OCI-LY7 (cell line): ENCODE results near the gene PAK5.

Source experiments
- EZH2phosphoT487 ChIP-seq: fragments of 200-600 bp; sonication (generic); IDR thresholded peaks from 2 replicates; pipeline ENCODE4 v1.6.1; 2018; ENCODE audit warnings: low read depth, borderline replicate concordance, mild to moderate bottlenecking, mixed run types, antibody characterized with exemption, low read length, moderate library complexity, mixed read lengths
- TF ChIP-seq, protein P1 (sequence below): fragments of 200-600 bp; sonication (generic); conservative IDR thresholded peaks from 2 replicates; pipeline ENCODE4 v1.5.1; 2014; ENCODE audit warnings: mild to moderate bottlenecking, antibody characterized with exemption, low read length, moderate library complexity, mixed read lengths

DNA sequence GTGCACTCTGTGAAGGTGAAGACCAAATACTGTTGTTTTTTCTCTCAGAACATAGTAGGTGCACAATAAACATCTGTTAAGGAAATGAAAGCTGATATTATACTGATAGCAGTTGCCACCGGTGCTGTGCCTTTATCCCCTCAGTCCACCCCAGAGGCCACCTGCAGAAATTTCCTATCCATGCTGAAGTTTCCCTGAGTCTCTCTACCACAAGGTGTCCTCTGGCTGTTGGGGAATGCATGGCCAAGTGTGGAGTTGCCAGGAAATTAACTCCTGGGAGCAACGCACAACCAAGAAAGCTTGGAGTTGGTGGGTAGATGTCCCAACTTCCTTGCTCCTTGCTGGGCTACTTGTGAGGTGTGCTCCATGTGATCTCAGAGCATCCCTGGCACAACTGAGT is 210.3 kb downstream of the PAK5 start:
- TF ChIP-seq EZH2phosphoT487 = no peak
- TF ChIP-seq, protein P1, sequence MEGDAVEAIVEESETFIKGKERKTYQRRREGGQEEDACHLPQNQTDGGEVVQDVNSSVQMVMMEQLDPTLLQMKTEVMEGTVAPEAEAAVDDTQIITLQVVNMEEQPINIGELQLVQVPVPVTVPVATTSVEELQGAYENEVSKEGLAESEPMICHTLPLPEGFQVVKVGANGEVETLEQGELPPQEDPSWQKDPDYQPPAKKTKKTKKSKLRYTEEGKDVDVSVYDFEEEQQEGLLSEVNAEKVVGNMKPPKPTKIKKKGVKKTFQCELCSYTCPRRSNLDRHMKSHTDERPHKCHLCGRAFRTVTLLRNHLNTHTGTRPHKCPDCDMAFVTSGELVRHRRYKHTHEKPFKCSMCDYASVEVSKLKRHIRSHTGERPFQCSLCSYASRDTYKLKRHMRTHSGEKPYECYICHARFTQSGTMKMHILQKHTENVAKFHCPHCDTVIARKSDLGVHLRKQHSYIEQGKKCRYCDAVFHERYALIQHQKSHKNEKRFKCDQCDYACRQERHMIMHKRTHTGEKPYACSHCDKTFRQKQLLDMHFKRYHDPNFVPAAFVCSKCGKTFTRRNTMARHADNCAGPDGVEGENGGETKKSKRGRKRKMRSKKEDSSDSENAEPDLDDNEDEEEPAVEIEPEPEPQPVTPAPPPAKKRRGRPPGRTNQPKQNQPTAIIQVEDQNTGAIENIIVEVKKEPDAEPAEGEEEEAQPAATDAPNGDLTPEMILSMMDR = no peak
